GM11168 (cell line): ENCODE data around the gene NOD2.

Source experiments
- in situ Hi-C: fragments of 300-500 bp; cut with MboI; formaldehyde crosslinking; loops from one replicate; pipeline ENCODE4 v1.12.0; 2022; ENCODE audit warnings: low sequenced_read_pairs; ENCODE audit not compliant: unreplicated experiment

The NOD2 gene

GRCh38 chr16:50711040-50711439, 17.6 kb downstream of the NOD2 start:
- in situ Hi-C loops: no loop called here

DNA sequence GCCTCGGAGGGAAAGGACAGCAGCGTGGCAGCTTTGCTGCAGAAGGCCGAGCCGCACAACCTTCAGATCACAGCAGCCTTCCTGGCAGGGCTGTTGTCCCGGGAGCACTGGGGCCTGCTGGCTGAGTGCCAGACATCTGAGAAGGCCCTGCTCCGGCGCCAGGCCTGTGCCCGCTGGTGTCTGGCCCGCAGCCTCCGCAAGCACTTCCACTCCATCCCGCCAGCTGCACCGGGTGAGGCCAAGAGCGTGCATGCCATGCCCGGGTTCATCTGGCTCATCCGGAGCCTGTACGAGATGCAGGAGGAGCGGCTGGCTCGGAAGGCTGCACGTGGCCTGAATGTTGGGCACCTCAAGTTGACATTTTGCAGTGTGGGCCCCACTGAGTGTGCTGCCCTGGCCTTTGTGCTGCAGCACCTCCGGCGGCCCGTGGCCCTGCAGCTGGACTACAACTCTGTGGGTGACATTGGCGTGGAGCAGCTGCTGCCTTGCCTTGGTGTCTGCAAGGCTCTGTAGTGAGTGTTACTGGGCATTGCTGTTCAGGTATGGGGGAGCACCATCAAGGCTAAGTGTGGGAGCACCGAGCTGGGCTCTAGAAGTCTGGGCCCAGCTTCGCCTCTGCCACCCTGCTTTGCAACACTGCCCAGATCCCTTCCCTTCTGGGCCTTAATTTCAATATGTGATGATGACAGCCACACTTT, 18.6 kb downstream of the NOD2 start:
- in situ Hi-C loops: no loop called here

GRCh38 chr16:50712560-50712898, 19.1 kb downstream of the NOD2 start:
- in situ Hi-C loops: no loop called here

DNA sequence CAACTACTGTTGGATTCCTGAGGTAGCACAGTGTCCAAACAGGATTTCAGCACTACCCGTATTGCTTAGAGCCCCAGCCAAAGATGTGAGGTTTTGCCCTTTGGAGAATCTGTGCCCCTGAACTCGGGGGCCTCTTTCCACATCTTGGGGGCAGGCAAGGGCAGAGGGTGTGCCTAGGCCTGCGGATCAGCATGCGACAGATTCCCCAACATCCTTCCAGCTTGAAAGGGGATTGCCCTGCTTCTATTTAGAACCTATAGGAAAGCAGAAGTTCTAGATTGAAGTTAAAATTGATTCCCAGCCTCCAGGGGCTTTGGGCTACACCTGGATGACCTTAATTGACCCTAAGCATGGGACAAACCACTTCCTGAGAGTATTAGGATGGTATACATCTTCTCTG, 19.6 kb downstream of the NOD2 start:
- in situ Hi-C loops: no loop called here

GRCh38 chr16:50717091-50717490, 23.7 kb downstream of the NOD2 start:
- in situ Hi-C loops: no loop called here

GRCh38 chr16:50717494-50717893, 24.1 kb downstream of the NOD2 start:
- in situ Hi-C loops: no loop called here

GRCh38 chr16:50718061-50718760, 24.8 kb downstream of the NOD2 start:
- in situ Hi-C loops: no loop called here

DNA sequence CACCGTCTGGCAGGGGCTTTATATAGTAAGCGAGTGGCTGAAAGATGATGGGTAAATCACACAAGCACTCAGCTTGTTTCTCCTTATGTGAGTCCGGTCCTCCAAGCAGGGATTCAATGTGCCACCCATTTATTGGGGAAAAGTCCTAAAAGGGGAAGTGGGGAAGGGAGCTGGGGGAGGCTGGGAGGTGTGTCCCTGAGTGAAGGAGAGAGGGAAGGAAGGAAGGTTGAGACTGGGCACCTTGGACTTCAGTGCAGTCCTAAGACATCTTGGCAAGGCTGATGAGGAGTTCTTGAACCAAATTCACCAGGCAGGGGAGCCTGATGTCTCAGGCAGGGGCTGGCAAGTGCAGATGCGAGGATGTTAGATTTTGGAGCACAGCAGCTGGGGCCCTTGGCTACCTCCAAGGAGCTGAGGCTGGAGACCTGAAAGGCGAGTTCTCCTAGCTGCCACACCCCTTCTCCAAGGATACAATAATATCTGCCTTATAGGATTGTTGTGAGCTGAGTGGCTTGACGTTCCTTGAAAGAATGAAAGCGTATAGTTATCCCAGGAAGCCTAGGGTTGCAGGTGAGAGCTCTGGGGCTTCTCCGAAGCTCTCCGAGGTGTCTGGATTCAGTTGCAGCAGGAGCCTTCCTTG, 25.5 kb downstream of the NOD2 start:
- in situ Hi-C loops: no loop called here

GRCh38 chr16:50719401-50720337, 26.3 kb downstream of the NOD2 start:
- in situ Hi-C loops: no loop called here

- in situ Hi-C loops: no loop called here
These were observed 28.4 kb downstream of the NOD2 start for GRCh38 chr16:50721549-50722404.

DNA sequence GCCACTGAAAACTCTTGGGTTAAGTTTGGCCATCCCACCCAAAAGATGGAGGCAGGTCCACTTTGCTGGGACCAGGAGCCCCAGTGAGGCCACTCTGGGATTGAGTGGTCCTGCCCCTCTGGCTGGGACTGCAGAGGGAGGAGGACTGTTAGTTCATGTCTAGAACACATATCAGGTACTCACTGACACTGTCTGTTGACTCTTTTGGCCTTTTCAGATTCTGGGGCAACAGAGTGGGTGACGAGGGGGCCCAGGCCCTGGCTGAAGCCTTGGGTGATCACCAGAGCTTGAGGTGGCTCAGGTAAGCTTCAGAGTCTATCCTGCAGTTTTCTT, 29.0 kb downstream of the NOD2 start:
- in situ Hi-C loops: no loop called here

DNA sequence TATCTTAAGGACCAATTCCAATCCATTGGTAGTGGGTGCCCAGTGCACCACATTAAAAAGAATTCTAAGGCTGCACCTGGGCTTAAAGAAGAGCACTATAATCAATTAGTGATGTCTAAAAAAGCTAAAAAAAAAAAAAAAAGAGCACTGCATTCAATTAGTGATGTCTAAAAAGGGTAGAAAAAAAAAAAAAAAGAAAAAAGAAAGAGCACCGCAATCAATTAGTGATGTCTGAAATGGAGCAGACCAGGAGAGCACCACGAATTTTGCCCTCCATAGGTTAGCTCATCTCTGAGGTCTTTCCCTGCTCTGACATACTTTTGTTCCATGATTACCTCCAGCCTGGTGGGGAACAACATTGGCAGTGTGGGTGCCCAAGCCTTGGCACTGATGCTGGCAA, 29.6 kb downstream of the NOD2 start:
- in situ Hi-C loops: no loop called here

DNA sequence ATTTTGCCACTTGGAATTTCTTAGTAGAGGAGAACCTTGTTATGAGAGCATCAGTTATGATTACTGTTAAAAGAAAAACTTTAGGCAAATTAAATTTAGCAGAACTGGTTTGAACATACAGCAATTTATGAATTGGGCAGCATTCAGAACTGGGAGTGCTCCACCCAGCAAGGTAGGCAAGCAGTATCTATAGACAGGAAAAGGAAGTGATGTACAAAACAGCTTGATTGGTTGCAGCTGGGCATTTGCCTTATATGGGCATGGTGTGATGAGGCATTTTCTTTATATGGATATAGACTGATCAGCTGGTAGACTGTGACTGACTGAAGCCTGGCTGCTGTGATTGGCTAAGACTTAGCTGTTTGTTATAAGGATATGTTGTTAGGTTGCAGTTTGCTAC, 30.9 kb downstream of the NOD2 start:
- in situ Hi-C loops: no loop called here

DNA sequence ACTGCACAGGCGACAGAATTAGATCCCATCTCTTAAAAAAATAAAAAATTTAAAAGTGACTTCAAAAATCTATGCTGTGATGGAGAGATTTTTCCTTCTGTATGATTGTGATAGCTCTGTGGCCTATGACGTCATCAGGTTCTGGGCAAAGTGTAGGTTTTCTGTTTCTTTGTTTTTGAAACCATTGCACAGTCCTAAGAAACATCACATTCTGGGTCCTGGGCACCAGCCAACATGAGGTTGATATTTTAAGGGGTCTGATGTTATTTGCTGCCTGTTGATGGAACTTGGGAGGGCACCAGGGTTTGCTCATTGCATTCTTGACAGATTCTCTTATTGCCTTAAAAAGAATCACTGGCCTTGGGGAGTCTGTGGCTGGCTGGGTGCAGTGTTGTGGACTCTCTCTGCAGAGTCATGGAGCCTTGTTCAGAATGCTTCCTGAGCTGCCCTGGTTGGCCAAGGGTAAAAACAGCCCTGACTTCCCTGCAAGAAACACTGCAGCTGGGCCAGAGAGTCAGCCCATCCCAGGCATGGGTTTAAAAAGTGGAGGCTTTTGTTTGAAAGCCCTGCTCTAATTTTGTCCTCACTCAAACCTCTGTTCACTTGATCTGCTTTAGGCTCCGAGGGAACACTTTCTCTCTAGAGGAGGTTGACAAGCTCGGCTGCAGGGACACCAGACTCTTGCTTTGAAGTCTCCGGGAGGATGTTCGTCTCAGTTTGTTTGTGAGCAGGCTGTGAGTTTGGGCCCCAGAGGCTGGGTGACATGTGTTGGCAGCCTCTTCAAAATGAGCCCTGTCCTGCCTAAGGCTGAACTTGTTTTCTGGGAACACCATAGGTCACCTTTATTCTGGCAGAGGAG, 38.0 kb downstream of the NOD2 start:
- in situ Hi-C loops: no loop called here

- in situ Hi-C loops: no loop called here
These were observed 38.8 kb downstream of the NOD2 start for GRCh38 chr16:50731989-50732832.

DNA sequence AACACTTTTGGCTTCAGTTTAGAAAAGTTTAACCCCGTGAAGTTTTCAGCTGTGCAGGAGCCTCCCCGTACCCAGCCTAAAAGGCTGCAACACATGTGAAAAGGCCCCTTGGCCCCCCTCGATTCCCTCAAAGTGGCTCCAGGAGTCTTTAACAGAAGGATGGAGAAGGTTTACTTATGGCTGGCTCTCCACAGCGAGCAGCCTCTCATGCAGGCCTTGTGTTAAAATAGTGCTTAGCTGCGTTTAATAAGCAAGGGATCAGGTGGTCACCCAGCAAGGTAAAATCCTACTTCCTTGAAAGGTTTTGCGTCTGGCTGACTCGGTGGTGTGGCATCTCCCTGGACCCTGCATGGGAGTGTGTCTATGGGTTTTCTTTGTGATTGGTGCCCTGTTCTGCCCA, 40.1 kb downstream of the NOD2 start:
- in situ Hi-C loops: no loop called here

- in situ Hi-C loops: no loop called here
These were observed 42.3 kb downstream of the NOD2 start for GRCh38 chr16:50735629-50736122.

GRCh38 chr16:50736448-50736847, 43.0 kb downstream of the NOD2 start:
- in situ Hi-C loops: no loop called here
